ENCODE results near the gene CRISPLD2.

The CRISPLD2 gene

DNA sequence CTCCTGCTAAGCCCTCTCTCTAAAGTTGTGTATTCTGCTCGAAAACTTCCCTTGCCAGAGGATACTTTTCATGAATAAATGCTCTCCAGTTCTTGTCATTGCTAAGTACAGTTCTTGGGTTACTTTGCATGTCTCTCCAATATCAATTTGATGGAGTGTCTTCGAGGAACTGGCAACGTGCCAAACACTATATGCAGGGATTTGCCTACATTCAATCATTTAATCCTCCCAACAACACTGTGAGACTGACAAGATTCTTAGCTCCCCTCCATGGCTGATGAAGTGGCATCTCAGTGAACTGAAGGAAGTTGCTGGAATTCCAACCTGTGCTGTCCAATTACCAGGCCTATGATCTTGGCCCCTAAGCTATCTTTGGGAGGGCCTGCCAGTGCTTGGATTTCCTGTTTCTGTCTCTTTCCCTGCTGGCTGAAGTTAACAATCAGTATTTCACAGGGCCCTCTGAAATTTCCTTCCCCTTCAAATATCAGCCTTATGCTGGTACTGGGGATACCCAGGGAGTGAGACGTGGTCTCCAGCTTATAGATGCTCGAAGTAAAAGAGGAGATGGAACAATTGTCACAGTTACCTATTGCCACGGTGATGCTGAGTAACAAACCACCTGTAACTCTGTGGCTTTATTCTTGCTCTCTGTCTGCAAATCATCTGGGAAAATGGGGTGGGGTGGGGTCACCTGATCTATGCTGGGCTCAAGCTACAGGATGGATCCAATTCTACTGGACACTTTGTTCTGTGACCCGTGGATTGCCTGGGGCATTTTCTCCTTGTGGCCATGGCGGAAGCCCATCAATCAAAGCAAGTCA lies 19.4 kb upstream of the CRISPLD2 start:
- DNase-seq (ENCODE audit: low spot score), result no peak

GRCh38 chr16:84803146-84803545 lies 16.6 kb upstream of the CRISPLD2 start:
- no peak for DNase-seq (ENCODE audit: low spot score)

DNA sequence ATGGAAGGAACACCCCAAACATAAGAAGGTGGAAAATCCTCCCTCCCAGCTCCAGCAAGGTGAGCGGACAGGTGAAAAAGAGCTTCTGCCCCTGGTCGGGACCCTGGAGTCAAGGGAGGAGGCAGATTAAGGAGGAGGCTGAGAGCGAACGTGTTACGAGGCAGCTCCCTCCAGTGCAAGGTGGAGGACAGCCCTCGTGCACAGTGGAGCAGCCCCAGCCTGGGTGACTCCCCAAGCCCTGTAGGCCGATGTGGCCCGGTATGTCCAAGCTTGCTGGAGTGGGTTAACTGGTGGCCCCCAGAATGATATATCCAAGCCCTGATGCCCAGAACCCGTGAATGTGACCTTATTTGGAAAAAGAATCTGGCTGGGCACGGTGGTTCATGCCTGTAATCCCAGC lies 15.5 kb upstream of the CRISPLD2 start:
- no peak for DNase-seq (ENCODE audit: low spot score)

- DNase-seq (ENCODE audit: low spot score), result peak; percentile 5
Observed at GRCh38 chr16:84806256-84806889, 13.4 kb upstream of the CRISPLD2 start.

DNA sequence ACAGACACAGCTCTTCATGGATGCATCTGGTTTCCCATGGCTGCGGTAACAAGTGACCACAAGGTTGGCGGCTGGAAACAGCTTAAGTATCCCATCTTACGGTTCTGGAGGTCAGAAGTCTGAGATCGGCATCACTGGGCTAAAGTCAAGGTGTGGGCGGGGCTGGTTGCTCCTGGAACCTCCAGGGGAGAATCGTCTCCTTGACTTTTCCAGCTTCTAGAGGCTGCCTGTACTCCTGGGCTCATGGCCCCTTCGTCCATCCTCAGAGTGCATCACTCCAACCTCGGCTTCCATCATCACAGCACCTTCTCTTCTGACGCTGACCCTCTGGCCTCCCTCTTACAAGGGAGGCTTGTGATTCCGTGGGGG lies 12.9 kb upstream of the CRISPLD2 start:
- DNase-seq (ENCODE audit: low spot score), result no peak

DNA sequence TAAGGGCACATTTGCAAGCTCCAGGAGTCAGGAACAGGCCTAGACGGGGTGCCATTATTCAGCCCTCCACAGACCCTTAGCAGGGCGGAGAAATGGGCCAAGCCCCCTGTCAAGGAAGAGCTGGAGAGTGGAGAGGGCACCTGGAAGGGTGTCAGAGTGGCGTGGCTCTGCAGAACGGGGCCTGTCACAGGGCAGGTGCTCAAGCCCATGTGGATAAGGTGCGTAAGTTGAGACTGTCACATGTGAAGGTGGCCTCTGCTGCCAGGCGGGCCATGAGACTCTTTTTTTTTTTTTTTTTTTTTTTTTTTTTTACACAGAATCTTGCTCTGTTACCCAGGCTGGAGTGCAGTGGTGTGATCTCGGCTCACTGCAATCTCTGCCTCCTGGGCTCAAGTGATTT lies 12.0 kb upstream of the CRISPLD2 start:
- no peak for DNase-seq (ENCODE audit: low spot score)

DNA sequence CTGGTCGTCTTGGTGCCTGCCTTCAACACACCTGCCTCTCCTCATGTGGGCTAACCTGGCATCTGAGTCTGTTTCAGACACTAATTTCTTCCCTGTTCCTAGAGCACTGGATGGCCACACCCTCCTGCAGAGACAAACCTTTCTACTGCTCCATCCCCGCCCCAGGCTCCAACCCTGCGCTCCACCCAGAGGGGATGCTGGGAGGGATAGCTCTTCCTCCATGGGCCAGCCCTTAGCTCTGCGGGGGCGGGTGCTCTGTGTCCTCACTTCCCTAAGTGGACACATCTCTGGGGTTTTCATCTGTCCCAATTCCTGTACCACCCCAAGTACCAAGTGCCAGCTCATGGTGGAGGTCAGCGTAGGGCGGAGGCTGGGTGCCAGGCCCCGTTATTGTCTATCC lies 11.0 kb upstream of the CRISPLD2 start:
- DNase-seq (ENCODE audit: low spot score), result no peak

DNA sequence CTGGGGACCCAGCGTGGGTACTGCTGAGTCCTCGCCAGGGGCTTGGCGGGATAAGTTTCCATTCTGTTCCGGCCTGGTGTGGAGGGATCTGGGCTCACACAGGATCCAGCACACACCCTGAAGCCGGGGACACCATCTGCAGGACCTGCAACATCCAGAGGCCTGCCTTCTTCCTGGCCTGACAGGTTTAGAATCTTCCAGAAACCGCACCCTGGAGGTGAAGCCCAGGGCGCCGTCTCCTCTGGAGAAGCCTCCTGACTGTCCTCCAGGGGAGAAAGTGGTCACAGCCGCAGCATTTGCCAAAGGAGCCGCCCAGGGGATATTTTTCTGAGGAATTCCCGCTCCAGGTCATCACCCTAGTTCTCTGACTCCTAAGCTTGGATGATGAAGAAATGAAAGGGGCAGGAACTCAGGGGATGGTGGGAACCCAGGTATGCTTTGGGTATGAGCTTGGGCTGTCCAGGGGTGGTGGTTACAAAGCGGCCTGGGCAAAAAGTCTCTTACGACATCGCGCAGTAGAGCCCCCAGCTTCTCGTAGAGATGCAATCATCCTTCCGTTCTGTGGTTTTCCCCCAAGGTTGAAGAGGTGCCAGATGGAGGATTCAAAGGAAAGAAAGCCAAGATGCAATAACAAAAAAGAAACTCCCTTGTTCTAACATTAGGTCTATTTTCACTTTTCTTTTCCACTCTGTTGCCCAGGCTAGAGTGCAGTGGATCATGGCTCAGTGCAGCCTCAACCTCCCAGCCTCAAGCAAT lies 9.1 kb upstream of the CRISPLD2 start:
- DNase-seq (ENCODE audit: low spot score), result no peak

DNA sequence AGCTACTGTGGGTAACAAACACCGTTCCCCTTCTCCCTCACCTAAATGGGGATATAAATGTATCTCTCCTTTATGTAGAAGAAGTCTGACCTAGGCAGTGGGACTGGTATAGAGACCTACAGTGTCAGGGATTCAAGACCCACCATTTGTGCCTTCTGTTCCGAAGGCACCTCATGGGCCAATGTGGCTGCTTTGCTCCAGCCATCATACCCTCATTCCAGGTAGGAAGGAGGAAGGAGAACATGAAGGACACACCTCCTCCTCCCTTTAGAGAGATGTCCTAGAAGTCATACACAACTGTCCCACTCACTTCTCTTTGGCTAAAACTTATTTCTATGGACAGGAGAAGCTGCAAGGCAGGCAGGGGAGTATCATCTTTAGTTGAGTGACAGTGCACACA lies 8.3 kb upstream of the CRISPLD2 start:
- no peak for DNase-seq (ENCODE audit: low spot score)

DNA sequence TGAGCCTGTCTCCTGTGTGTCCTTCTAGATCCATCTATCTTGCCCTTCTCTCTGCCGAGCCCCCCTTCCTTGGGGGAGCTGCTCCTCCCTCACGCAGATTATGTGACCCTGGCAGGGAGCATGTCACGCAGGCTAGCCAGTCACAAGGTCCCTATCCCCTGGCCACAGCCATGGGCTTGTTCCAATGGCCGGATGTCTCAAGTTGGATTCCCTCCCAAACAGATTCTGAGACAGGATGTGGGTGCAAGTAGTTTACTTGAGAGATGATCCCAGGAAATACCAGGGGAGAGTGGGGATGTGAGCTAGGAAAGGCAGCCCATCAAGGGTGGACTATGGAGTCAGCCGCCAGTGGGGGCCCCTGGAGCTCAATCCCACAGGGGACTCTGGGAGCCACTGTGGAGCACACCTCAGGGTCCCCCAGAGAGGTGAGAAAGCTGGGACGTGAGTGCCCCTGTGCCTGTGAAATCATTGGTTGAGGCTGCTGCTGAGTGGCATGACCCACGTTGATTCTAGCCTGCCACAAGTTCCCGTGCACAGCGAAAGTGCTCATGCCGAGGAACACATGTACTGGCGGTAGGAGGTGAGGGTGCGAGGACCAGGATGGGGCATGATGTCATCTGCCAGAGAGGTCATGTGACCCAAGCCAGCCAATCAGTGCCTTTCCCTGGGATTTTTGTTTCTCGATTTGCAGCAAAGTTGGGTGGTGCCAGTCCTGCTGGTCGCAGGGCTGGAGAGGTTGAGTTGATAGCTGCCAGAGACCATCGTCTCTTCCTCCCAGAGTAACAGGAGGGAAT lies 6.4 kb upstream of the CRISPLD2 start:
- no peak for DNase-seq (ENCODE audit: low spot score)

DNA sequence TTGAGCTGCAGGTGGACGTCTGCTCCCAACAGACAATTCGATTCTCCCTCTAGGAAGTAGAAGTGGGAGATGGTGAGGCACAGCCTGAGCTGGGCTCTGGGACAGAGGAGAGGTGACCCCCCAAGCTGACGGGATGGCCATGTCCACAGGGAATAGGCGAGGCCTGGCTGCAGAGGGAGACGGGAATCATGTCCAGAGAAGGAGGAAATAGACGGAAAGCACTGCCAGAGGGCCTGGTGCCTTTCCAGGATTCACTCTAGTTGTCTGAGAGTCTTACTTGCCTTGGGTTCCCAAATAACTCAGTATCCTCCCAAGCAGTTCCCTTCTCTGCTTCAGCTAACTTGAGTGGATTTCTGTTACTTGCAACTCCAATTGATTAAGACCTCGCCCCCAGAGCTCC lies 4.3 kb upstream of the CRISPLD2 start:
- DNase-seq (ENCODE audit: low spot score), result no peak

DNA sequence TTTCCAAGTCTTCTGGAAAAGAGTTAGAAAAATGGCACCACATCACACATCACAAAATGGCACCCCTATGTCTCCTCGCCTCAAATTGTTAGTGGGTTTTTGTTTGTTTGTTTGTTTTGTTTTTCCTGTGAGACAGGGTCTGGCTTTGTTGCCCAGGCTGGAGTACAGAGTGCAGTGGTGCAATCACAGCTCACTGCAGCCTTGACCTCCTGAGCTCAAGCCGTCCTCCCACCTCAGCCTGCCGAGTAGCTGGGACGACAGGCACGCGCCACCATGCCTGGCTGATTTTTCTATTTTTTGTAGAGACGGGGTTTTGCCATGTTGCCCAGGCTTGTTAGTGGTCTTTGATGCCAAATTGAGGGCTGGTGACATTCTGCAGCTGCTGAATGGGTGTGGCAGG lies 3.8 kb upstream of the CRISPLD2 start:
- DNase-seq (ENCODE audit: low spot score), result no peak

DNA sequence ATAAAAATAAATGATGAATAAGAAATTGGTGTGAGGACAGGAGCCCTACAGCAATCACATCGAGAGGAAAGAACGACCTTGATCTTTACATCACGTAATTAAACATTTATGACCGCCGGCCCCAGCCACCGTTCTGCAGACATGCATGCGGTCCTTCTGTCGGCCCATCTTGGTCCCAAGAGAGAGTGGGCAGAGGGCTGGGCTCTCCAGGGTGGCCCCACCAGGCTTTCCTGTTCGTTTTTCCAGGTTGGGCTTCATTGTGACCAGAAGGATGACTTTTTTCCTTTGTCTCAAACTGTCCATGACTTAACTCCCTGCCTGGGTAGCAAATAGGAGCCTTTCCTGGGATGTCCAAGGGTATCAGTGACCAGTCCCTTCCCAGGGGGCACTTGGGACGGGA lies 3.3 kb upstream of the CRISPLD2 start:
- no peak for DNase-seq (ENCODE audit: low spot score)

DNA sequence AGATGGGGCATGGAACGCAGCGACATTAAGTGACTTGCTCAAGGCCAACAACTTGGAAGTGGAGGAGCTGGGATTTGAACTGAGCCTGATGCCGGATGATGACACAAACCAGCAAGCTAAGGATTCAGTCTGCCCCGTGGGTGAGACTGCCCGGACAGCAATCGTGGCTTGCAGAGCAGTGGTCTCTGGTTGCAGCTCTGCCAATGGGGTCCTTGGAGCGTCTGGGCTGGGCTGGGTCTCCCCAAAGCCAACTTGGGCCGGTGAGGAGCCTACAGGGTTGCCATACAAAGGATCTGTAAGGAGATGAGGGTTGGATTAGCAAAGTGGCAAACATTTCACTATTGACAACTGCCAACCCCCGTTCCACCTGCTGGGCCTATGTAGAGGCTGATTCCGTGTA lies 2.6 kb upstream of the CRISPLD2 start:
- DNase-seq (ENCODE audit: low spot score), result no peak

DNA sequence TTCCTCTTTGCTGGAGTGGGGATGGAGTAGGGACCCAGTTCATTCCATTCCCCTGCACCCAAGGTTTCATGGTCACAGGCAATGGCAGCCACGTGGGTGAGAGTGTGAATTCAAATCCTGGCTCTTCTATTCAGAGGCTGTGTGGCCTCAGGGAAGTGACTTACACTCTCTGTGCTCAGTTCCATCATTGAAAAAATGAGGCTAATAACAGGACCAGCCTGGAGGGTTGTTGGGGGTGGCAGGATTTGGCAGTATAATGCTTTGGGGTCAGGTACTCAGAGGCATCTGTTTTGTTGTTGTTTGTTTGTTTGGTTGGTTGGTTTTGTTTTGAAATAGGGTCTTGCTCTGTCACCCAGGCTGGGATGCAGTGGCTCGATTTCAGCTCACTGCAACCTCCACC lies 2.2 kb upstream of the CRISPLD2 start:
- DNase-seq (ENCODE audit: low spot score), result no peak

- no peak for DNase-seq (ENCODE audit: low spot score)
Observed at GRCh38 chr16:84818133-84818532, 1.7 kb upstream of the CRISPLD2 start.

DNA sequence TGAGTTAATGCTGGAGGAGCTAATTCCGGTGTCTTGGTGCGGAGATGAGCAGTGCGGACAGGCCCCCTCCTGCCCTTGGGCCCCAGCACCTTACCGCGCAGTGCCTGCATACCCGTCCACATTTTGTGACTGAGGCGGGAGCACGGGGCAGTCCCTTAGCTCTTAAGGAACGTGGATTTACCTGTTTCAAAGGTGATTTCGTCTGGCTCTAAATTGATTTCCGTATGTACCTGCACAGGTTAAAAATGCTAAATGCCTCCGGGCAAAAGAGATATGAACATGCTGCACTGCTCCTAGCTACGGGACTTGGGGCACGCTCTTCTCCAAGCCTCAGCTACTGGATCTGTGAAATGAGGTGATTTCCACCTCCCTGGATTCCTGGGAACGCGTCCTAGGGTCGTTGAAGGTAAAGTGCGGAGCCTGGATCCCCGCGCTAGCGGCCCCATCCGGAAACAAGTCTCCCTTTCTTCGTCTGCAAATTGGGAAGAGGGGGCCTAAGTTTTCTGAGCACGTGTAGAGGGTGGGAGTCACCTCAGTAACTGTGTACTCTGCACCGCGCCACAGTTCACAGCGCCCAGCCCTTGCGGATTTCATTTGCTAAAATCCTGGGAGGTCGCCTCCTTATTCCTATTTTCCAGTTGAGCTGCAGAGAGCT lies 669 bp upstream of the CRISPLD2 start:
- DNase-seq (ENCODE audit: low spot score), result no peak

- no peak for DNase-seq (ENCODE audit: low spot score)
Observed at GRCh38 chr16:84820305-84820684, 510 bp downstream of the CRISPLD2 start.

DNA sequence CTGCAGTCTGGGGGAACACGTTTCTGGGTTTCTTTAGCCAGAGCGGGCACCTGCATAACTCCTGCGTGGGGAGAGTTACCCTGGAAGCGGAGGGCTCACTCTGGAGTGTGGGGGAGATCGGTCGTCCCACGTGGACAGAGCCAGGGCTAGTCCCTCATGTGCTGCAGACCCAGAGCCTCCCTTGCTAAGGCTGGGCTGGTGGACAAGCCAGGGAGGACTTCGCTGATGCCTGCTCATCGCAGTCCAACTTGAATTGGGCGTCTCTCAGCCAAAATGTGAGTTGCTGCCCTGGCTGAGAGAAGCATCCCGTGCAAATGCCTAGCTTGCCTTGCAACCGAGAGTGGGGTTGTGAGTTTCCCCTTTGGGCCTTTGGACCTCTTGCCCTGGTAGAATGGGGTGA lies 986 bp downstream of the CRISPLD2 start:
- DNase-seq (ENCODE audit: low spot score), result no peak

GRCh38 chr16:84821179-84821578 lies 1.4 kb downstream of the CRISPLD2 start:
- no peak for DNase-seq (ENCODE audit: low spot score)

GRCh38 chr16:84821728-84822689 lies 2.2 kb downstream of the CRISPLD2 start:
- no peak for DNase-seq (ENCODE audit: low spot score)

Measured in CD4-positive, alpha-beta T cell treated with Interleukin-6 at 100 ng/mL for 8 hours (primary cell).